ENCODE data around the gene SHISA3.

The SHISA3 gene

GRCh38 chr4:42396752-42397634 lies at the start of gene SHISA3:
SHISA3 (plus strand) TSS chr4:42397488; CDS start chr4:42398057, 569 bp downstream.
- peak; percentile 55 for DNase-seq (ENCODE audit: low spot score)
- in situ Hi-C loops (cut with MboI; ENCODE audit: low pct_unique_long_range_greater_than_20kb, low sequenced_read_pairs, unreplicated experiment) = no loop called here
- no peak for TF ChIP-seq CTCF (IDR thresholded peaks at IDR 0.05; ENCODE audit: extremely low read depth, insufficient read depth, missing control alignments)

GRCh38 chr4:42348247-42348646 lies 49.0 kb upstream of the SHISA3 start:
- DNase-seq (ENCODE audit: low spot score) = no peak
- TF ChIP-seq CTCF (IDR thresholded peaks at IDR 0.05; ENCODE audit: extremely low read depth, insufficient read depth, missing control alignments) = no peak
- in situ Hi-C loops (cut with MboI; ENCODE audit: low pct_unique_long_range_greater_than_20kb, low sequenced_read_pairs, unreplicated experiment) = no loop called here

GRCh38 chr4:42348692-42349091 lies 48.6 kb upstream of the SHISA3 start:
- no peak for TF ChIP-seq CTCF (IDR thresholded peaks at IDR 0.05; ENCODE audit: extremely low read depth, insufficient read depth, missing control alignments)
- no peak for DNase-seq (ENCODE audit: low spot score)
- in situ Hi-C loops (cut with MboI; ENCODE audit: low pct_unique_long_range_greater_than_20kb, low sequenced_read_pairs, unreplicated experiment) = no loop called here

- in situ Hi-C loops (cut with MboI; ENCODE audit: low pct_unique_long_range_greater_than_20kb, low sequenced_read_pairs, unreplicated experiment) = no loop called here
- DNase-seq (ENCODE audit: low spot score) = no peak
Observed at GRCh38 chr4:42350611-42351182, 46.6 kb upstream of the SHISA3 start.

GRCh38 chr4:42352049-42352448 lies 45.2 kb upstream of the SHISA3 start:
- TF ChIP-seq CTCF (IDR thresholded peaks at IDR 0.05; ENCODE audit: extremely low read depth, insufficient read depth, missing control alignments) = no peak
- in situ Hi-C loops (cut with MboI; ENCODE audit: low pct_unique_long_range_greater_than_20kb, low sequenced_read_pairs, unreplicated experiment) = no loop called here
- DNase-seq (ENCODE audit: low spot score) = no peak

More at GRCh38 chr4:42350611-42351182, 46.6 kb upstream of the SHISA3 start:
- no peak for TF ChIP-seq CTCF (IDR thresholded peaks at IDR 0.05; ENCODE audit: extremely low read depth, insufficient read depth, missing control alignments)

GRCh38 chr4:42357325-42357724 lies 40.0 kb upstream of the SHISA3 start:
- DNase-seq (ENCODE audit: low spot score) = no peak
- in situ Hi-C loops (cut with MboI; ENCODE audit: low pct_unique_long_range_greater_than_20kb, low sequenced_read_pairs, unreplicated experiment) = no loop called here
- TF ChIP-seq CTCF (IDR thresholded peaks at IDR 0.05; ENCODE audit: extremely low read depth, insufficient read depth, missing control alignments) = no peak
